Measurements from ENCODE around the gene ETV7.

Gene ETV7

GRCh38 chr6:36330366-36330765 lies 57.1 kb downstream of the ETV7 start:
- no peak overlapping the region for H3K4me3 ChIP-seq (ENCODE audit: low read depth, low read length)
- DNase-seq (ENCODE audit: low read depth), result no peak
- no peak for TF ChIP-seq CTCF (IDR thresholded peaks at IDR 0.05; ENCODE audit: insufficient read depth, low read depth, low read length, missing control alignments)

GRCh38 chr6:36329798-36330291 lies 57.6 kb downstream of the ETV7 start:
- TF ChIP-seq CTCF (IDR thresholded peaks at IDR 0.05; ENCODE audit: insufficient read depth, low read depth, low read length, missing control alignments), result no peak
- no peak for DNase-seq (ENCODE audit: low read depth)
- no peak overlapping the region for H3K4me3 ChIP-seq (ENCODE audit: low read depth, low read length)

- TF ChIP-seq CTCF (IDR thresholded peaks at IDR 0.05; ENCODE audit: insufficient read depth, low read depth, low read length, missing control alignments), result no peak
- no peak for DNase-seq (ENCODE audit: low read depth)
Observed at GRCh38 chr6:36328600-36328999, 58.9 kb downstream of the ETV7 start.

GRCh38 chr6:36327919-36328236 lies 59.6 kb downstream of the ETV7 start:
- no peak for TF ChIP-seq CTCF (IDR thresholded peaks at IDR 0.05; ENCODE audit: insufficient read depth, low read depth, low read length, missing control alignments)
- no peak overlapping the region for H3K4me3 ChIP-seq (ENCODE audit: low read depth, low read length)
- DNase-seq (ENCODE audit: low read depth), result no peak

More at GRCh38 chr6:36328600-36328999, 58.9 kb downstream of the ETV7 start:
- no peak overlapping the region for H3K4me3 ChIP-seq (ENCODE audit: low read depth, low read length)

GRCh38 chr6:36327226-36327918 lies 60.1 kb downstream of the ETV7 start:
- TF ChIP-seq CTCF (IDR thresholded peaks at IDR 0.05; ENCODE audit: insufficient read depth, low read depth, low read length, missing control alignments), result no peak
- DNase-seq (ENCODE audit: low read depth), result no peak

GRCh38 chr6:36326356-36326995 lies 61.0 kb downstream of the ETV7 start:
- no peak overlapping the region for H3K4me3 ChIP-seq (ENCODE audit: low read depth, low read length)
- DNase-seq (ENCODE audit: low read depth), result no peak
- TF ChIP-seq CTCF (IDR thresholded peaks at IDR 0.05; ENCODE audit: insufficient read depth, low read depth, low read length, missing control alignments), result no peak

More at GRCh38 chr6:36327226-36327918, 60.1 kb downstream of the ETV7 start:
- no peak overlapping the region for H3K4me3 ChIP-seq (ENCODE audit: low read depth, low read length)

All from GM12865 (cell line).